Peyer's patch (tissue), 4 donors: Measurements from ENCODE around the gene DPYSL5. TPM values are rescaled to one million over a fixed set of nuclear protein-coding genes. Genes with fewer than 3 reads are reported as not detected.

Source experiments
- DNase-seq, 3 donors: peaks; one replicate each; pipeline ENCODE4 v3.0.0-alpha.2; 2017 to 2019
- H3K27ac ChIP-seq, 4 donors: fragments of 200-600 bp; sonication (generic); one replicate each; pipeline ENCODE4 v1.5.1; 2016 to 2019
- H3K27me3 ChIP-seq, 2 donors: fragments of 200-600 bp; sonication (generic); one replicate each; pipeline ENCODE4 v1.5.1; 2019
- H3K36me3 ChIP-seq, 3 donors: fragments of 200-600 bp; sonication (generic); one replicate each; pipeline ENCODE4 v1.5.1; 2016 to 2019
- H3K4me1 ChIP-seq, 4 donors: fragments of 200-600 bp; sonication (generic); one replicate each; pipeline ENCODE4 v1.5.1; 2016 to 2019
- H3K4me3 ChIP-seq, 4 donors: fragments of 200-600 bp; sonication (generic); 1 replicate in 3 of 4; 2 replicates in 1 of 4; pipeline ENCODE4 v1.5.1; 2016 to 2019; ENCODE audit warnings: mild to moderate bottlenecking in 1 of 4
- H3K9me3 ChIP-seq, 4 donors: fragments of 200-600 bp; sonication (generic); one replicate each; pipeline ENCODE4 v1.5.1; 2016 to 2019; ENCODE audit warnings: mild to moderate bottlenecking in 1 of 4
- CTCF ChIP-seq, 6 experiments: fragments of 450-650 bp in 4 of 6; fragments of 200-600 bp in 2 of 6; sonication (generic) in 1 of 6; IDR thresholded peaks; one replicate each; pipeline ENCODE4 v1.5.1; 2017 to 2019; ENCODE audit warnings: antibody characterized with exemption in 6 of 6, mild to moderate bottlenecking in 3 of 6, moderate library complexity in 1 of 6
- POLR2A ChIP-seq, 2 donors: fragments of 450-650 bp; IDR thresholded peaks; one replicate each; pipeline ENCODE4 v1.5.1; 2017; ENCODE audit warnings: antibody characterized with exemption in 2 of 2, mild to moderate bottlenecking in 2 of 2, moderate library complexity in 2 of 2
- total RNA-seq, 4 donors: library from RNA; depleted of rRNA; stranded (reverse); fragments of >200 nt; gene quantifications; one replicate each; pipeline ENCODE4 v1.1.0, GENCODE V29; 2016

Gene DPYSL5
- total RNA-seq, 4 donors from 2014 or later = 0.13 to 0.83 TPM; not detected in 2

GRCh38 chr2:26838121-26838906 lies 9.6 kb upstream of the DPYSL5 start:
- TF ChIP-seq POLR2A (IDR thresholded peaks at IDR 0.05) (no peak), CTCF (IDR thresholded peaks at IDR 0.05) (no peak)
- no peak for DNase-seq
- H3K9me3 ChIP-seq = no peaks in the 10 kb centered on the region
- no peak overlapping the region for H3K4me3 ChIP-seq
- H3K27ac ChIP-seq = no peak overlapping the region
- H3K4me1 ChIP-seq = no peaks in the 10 kb centered on the region
- H3K36me3 ChIP-seq = no peaks in the 10 kb centered on the region
- H3K27me3 ChIP-seq = no peaks in the 10 kb centered on the region

- H3K27ac ChIP-seq = no peak overlapping the region
- TF ChIP-seq CTCF (IDR thresholded peaks at IDR 0.05) (peak in 1 of 6 experiments; percentile 7), POLR2A (IDR thresholded peaks at IDR 0.05) (no peak)
- H3K4me1 ChIP-seq = no peaks in the 10 kb centered on the region
- no peak for DNase-seq
- H3K27me3 ChIP-seq = no peaks in the 10 kb centered on the region
- H3K4me3 ChIP-seq = no peak overlapping the region
- no peaks in the 10 kb centered on the region for H3K9me3 ChIP-seq
- H3K36me3 ChIP-seq = no peaks in the 10 kb centered on the region
Measured at GRCh38 chr2:26840937-26841610, 6.9 kb upstream of the DPYSL5 start.

- Histone ChIP-seq H3K4me1 (peaks cover 0 to 16% (median 7%) of the 10 kb centered on the region in 4 donors), H3K9me3 (no peaks in the 10 kb centered on the region), H3K36me3 (no peaks in the 10 kb centered on the region), H3K4me3 (no peak overlapping the region), H3K27ac (no peak overlapping the region), H3K27me3 (peaks cover 0 to 16% of the 10 kb centered on the region in 2 donors)
- TF ChIP-seq CTCF (IDR thresholded peaks at IDR 0.05) (no peak), POLR2A (IDR thresholded peaks at IDR 0.05) (no peak)
- no peak for DNase-seq
Measured at GRCh38 chr2:26843041-26843440, 4.9 kb upstream of the DPYSL5 start.

- Histone ChIP-seq H3K4me1 (peaks cover 0 to 34% (median 23%) of the 10 kb centered on the region in 4 donors), H3K27ac (no peak overlapping the region), H3K4me3 (no peak overlapping the region), H3K27me3 (peaks cover 0 to 35% of the 10 kb centered on the region in 2 donors), H3K36me3 (no peaks in the 10 kb centered on the region), H3K9me3 (no peaks in the 10 kb centered on the region)
- no peak for DNase-seq
- TF ChIP-seq CTCF (IDR thresholded peaks at IDR 0.05) = no peak
- no peak for TF ChIP-seq POLR2A (IDR thresholded peaks at IDR 0.05)
Measured at GRCh38 chr2:26845021-26845420, 2.9 kb upstream of the DPYSL5 start.

- Histone ChIP-seq H3K27me3 (peaks cover 0 to 38% of the 10 kb centered on the region in 2 donors), H3K4me1 (peaks cover 0 to 34% (median 24%) of the 10 kb centered on the region in 4 donors), H3K4me3 (peak overlapping the region in 1 of 4 donors; percentile 24), H3K36me3 (no peaks in the 10 kb centered on the region), H3K9me3 (no peaks in the 10 kb centered on the region), H3K27ac (no peak overlapping the region)
- peak; percentile 26 to 73 (median 65) for DNase-seq
- TF ChIP-seq POLR2A (IDR thresholded peaks at IDR 0.05) = no peak
- TF ChIP-seq CTCF (IDR thresholded peaks at IDR 0.05) = peak in 5 of 6 experiments; percentile 28 to 73 (median 70)
Measured at GRCh38 chr2:26846334-26847306, 1.3 kb upstream of the DPYSL5 start.
